Activated T-cell treated with anti-CD3 and anti-CD28 coated beads, Interleukin-2, amount 50 U/mL, for 72 hours (primary cell): ENCODE data around the gene CLEC9A. TPM values are rescaled to one million over a fixed set of nuclear protein-coding genes. Genes with fewer than 3 reads are reported as not detected.
"Not testable (repeated sequence)": the region's sequence is repeated elsewhere in the genome, so short reads cannot be mapped to it uniquely, and the experiment has no call there.

ENCODE experiments used
- ATAC-seq, 2 donors: fragments of 150-1000 bp; cut with Tn5 transposase; replicated peaks in 1 of 2; 2 replicates each; pipeline ENCODE4 v1.10.0; 2021; ENCODE audit warnings: moderate library complexity in 2 of 2, mild to moderate bottlenecking in 1 of 2
- DNase-seq, 2 donors: peaks; one replicate each; pipeline ENCODE4 v3.0.0; 2021 to 2022; ENCODE audit warnings: mixed read lengths in 1 of 2
- H3K27ac Mint-ChIP-seq: one replicate; pipeline ENCODE4 v1.8.0; 2022; ENCODE audit warnings: mild to moderate bottlenecking, moderate library complexity, mixed read lengths
- H3K27me3 Mint-ChIP-seq: one replicate; pipeline ENCODE4 v1.8.0; 2022; ENCODE audit warnings: low read depth, mixed read lengths
- H3K36me3 Mint-ChIP-seq, 2 donors: one replicate each; pipeline ENCODE4 v1.8.0; 2022; ENCODE audit warnings: mixed read lengths in 2 of 2, mild to moderate bottlenecking in 1 of 2; ENCODE audit not compliant: insufficient read depth in 2 of 2
- H3K4me1 Mint-ChIP-seq: one replicate; pipeline ENCODE4 v1.8.0; 2022; ENCODE audit warnings: low read depth, mixed read lengths
- H3K4me3 Mint-ChIP-seq, 2 donors: one replicate each; pipeline ENCODE4 v1.8.0; 2022; ENCODE audit warnings: mild to moderate bottlenecking in 2 of 2, mixed read lengths in 2 of 2, moderate library complexity in 2 of 2
- H3K9me3 Mint-ChIP-seq, 2 donors: one replicate each; pipeline ENCODE4 v1.8.0; 2022; ENCODE audit warnings: mixed read lengths in 2 of 2
- total RNA-seq, 2 donors: library from RNA; stranded (reverse); gene quantifications; one replicate each; pipeline ENCODE4 v1.2.3, GENCODE V29; 2022

CLEC9A gene
- not detected for total RNA-seq

DNA sequence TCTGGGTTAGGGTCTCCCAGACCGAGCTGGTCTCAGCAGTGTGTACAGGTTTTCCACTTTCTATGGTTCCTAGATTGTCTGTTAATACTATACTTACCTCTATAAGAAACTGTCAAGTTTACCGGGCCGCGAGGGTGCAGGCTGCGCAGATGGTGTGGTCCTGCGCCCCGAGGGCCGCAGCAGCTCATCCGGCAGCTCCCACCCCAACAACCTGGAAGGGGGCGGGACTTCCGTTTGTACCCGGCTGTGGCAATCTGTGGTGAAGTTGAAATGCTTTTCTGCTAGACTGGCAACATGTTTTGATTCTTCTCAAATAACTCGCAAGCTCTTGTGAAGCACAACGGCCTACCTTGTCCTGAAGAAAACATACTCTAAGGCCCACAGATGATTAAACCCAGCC lies at the start of gene CLEC9A:
Gene CLEC9A, plus strand, starts transcription at position 237 of the 400 bp plus-strand sequence. CDS start 22,006 bp downstream, outside the sequence.
- Mint-ChIP-seq H3K9me3 (no peaks in the 10 kb centered on the region), H3K4me3 (no peak within 1 kb of the TSS), H3K27me3 (no peaks in the 10 kb centered on the region), H3K36me3 (no peaks in the 10 kb centered on the region), H3K4me1 (no peaks in the 10 kb centered on the region), H3K27ac (no peak within 1 kb of the TSS)
- no peak for ATAC-seq
- no peak for DNase-seq

DNA sequence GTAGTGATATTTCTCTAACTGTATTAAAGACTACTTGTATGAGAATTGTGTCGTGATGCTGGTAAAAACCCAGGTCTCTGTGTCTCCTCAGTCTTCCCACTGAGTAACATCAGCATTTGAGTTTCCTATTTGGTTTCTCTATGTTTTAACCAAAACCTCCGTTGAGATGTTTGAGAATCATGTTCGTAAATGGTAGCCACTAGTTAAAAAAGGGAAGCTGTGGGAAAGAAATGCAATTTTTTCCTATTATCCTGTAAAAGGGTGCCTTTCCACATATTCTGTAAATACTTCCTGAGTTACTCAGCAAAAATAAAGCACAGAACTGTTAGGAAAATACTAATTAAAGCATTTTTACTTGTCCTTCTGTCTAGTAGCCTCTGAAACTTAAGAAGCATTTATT lies 38.6 kb upstream of the CLEC9A start:
- Mint-ChIP-seq H3K4me3 (no peak overlapping the region), H3K4me1 (no peaks in the 10 kb centered on the region), H3K27ac (no peak overlapping the region), H3K9me3 (no peaks in the 10 kb centered on the region), H3K27me3 (peaks cover 10% of the 10 kb centered on the region), H3K36me3 (no peaks in the 10 kb centered on the region)
- ATAC-seq (no peak), DNase-seq (no peak)

DNA sequence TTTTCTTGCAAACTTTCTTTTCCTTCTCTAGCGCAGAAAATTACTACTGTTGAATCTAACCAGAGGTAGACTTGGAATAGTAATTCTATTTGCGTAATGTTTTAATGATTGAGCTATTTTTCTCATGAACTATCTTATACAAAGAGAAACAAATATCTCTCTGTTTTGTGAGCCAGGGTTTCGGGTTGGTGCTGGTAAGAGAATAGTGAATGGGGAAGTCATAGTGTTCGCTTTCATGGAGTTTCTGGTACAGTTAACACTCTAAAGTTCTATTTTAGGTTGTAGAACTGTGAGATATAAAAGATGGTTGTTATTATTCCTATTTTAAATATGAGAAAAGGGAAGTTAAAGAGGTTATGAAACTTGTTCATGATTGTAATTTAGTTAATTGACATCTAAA lies 38.2 kb upstream of the CLEC9A start:
- H3K27me3 Mint-ChIP-seq: peaks cover 10% of the 10 kb centered on the region
- no peak overlapping the region for H3K4me3 Mint-ChIP-seq
- no peaks in the 10 kb centered on the region for H3K9me3 Mint-ChIP-seq
- H3K27ac Mint-ChIP-seq: no peak overlapping the region
- DNase-seq: no peak
- H3K4me1 Mint-ChIP-seq: no peaks in the 10 kb centered on the region
- no peaks in the 10 kb centered on the region for H3K36me3 Mint-ChIP-seq
- ATAC-seq: no peak

DNA sequence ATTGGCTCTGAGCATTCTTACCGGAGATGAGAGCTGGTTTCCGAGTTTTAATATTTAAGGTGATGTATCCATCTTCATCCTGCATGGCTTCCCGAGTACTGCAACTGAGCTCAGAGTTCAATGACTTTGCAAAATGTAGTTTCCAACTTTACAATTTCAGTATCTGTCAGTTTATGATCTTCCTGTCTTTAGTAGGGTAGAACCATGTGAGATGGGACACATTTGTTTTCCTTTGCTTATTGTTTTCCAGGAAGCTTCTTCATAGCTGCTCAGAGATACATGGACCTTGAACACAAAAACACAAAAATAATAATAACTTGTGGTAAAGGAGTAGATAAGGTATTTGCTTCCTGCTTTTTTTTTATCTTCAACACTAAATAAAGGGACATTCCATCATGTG lies 31.5 kb upstream of the CLEC9A start, which contains the start of gene CLEC1B:
Gene CLEC1B, minus strand, starts transcription at position 106 of the 400 bp plus-strand sequence. Its CDS starts 21 bp downstream, at position 85.
- Mint-ChIP-seq H3K9me3 (no peaks in the 10 kb centered on the region), H3K4me3 (no peak within 1 kb of the TSS), H3K4me1 (no peaks in the 10 kb centered on the region), H3K36me3 (no peaks in the 10 kb centered on the region), H3K27me3 (no peaks in the 10 kb centered on the region), H3K27ac (peak within 1 kb of the TSS; percentile 66)
- DNase-seq: no peak
- ATAC-seq: no peak

DNA sequence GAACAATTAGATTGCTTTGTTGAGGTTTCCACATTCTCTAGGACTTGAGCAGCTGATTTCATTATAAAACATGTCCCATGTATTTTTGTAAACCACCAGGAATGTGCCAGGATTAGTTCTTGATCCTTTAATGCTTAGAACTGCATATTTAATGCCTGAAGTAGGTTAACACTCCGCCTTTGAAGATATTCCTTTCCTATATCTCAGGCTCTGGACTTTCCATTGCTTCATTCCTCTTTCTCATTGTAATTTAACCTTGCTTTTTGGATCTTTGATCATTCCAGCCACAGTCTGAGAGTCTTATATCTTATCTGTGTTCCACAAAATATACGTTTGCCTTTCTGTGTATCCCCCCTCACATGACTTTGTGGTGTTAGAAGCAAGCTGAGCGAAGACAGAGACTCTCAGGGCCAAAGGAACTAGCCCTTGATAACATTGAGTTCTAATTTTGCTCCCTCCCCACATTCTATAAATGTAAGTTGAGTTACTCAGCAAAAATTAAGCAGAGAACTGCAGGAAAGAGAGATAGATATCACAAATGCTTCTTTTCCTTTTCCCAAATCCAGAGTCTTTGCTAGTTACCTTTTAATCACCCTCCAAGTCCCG lies 29.2 kb upstream of the CLEC9A start:
- DNase-seq (no peak), ATAC-seq (no peak)
- H3K36me3 Mint-ChIP-seq: no peaks in the 10 kb centered on the region
- no peak overlapping the region for H3K4me3 Mint-ChIP-seq
- no peaks in the 10 kb centered on the region for H3K4me1 Mint-ChIP-seq
- H3K9me3 Mint-ChIP-seq: no peaks in the 10 kb centered on the region
- H3K27me3 Mint-ChIP-seq: no peaks in the 10 kb centered on the region
- no peak overlapping the region for H3K27ac Mint-ChIP-seq

DNA sequence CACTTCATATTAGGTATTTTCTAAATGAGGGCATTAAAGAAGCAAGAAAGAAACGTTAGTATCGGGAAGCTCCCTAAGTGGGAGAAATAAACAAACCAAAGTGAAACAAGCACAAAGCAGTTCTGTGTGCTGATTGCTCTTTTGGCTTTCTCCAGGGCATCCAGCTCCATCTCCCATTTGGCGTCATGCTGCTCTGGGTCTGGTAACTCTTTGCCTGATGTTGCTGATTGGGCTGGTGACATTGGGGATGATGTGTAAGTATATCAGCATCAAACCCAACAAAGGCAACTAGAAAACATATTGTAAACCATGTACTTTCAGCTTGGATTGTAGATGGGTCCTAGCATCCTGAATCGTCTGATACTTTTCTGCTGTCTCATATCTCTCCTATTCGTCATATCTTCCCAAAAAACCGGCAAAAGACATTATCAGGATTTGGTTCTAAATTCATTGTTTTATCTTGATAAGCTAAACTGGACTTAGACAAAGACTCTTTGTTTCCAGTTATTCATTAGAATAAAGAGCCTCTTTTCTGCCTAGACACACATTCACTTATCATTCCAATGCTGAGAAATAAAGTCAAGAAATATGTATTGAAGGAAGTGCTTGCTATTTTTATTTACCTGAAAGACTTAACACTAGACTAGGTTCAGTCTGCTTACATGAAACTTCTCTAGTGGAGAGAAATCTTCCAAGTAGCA lies 17.7 kb upstream of the CLEC9A start:
- Mint-ChIP-seq H3K27me3 (peaks cover 6% of the 10 kb centered on the region), H3K27ac (no peak overlapping the region)

DNA sequence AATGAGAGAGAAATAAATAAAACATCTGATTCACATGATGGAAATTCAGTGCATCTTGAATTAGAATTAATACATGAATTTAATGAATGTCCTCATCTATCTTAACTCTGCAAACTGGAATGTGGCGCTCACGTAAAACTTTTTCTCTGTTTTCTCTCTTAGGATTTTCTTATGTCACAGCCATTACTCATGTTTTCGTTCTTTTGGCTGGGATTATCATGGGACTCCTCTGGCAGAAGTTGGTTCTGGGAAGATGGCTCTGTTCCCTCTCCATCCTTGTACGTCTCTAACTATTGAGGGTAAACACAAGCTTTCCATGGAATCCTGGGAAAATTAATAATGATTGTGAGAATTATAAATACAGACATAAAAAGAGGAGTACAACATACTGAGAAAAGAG lies 15.0 kb upstream of the CLEC9A start:
- DNase-seq: no peak
- H3K27me3 Mint-ChIP-seq: peaks cover 6% of the 10 kb centered on the region
- ATAC-seq: no peak
- no peak overlapping the region for H3K27ac Mint-ChIP-seq
- H3K4me3 Mint-ChIP-seq: no peak overlapping the region
- H3K9me3 Mint-ChIP-seq: no peaks in the 10 kb centered on the region
- no peaks in the 10 kb centered on the region for H3K36me3 Mint-ChIP-seq
- H3K4me1 Mint-ChIP-seq: no peaks in the 10 kb centered on the region

More for the DNA sequence above, 17.7 kb upstream of the CLEC9A start:
- Mint-ChIP-seq H3K9me3 (no peaks in the 10 kb centered on the region), H3K36me3 (no peaks in the 10 kb centered on the region), H3K4me1 (no peaks in the 10 kb centered on the region), H3K4me3 (no peak overlapping the region)
- ATAC-seq (no peak), DNase-seq (no peak)

DNA sequence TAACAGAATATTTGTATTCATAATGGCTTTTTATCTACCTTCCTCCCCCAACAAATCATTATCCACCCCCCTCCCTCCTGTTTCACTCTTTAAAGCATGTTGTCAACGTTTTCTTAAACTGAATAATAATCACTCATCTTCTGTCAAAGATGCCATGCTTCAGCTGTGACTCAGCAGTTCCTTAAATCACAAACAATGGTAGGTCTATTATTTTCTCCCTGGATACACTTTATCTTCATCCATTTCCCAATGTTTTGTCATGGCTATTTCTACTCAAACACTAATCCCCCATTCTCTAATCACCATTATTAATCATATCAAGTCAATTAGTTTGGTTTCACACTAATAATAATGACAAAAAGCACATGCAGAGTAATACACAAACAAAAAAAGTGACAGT lies 13.6 kb upstream of the CLEC9A start:
- H3K36me3 Mint-ChIP-seq: no peaks in the 10 kb centered on the region
- no peak overlapping the region for H3K4me3 Mint-ChIP-seq
- peaks cover 6% of the 10 kb centered on the region for H3K27me3 Mint-ChIP-seq
- no peak for DNase-seq
- H3K27ac Mint-ChIP-seq: no peak overlapping the region
- H3K4me1 Mint-ChIP-seq: no peaks in the 10 kb centered on the region
- no peaks in the 10 kb centered on the region for H3K9me3 Mint-ChIP-seq
- ATAC-seq: no peak

DNA sequence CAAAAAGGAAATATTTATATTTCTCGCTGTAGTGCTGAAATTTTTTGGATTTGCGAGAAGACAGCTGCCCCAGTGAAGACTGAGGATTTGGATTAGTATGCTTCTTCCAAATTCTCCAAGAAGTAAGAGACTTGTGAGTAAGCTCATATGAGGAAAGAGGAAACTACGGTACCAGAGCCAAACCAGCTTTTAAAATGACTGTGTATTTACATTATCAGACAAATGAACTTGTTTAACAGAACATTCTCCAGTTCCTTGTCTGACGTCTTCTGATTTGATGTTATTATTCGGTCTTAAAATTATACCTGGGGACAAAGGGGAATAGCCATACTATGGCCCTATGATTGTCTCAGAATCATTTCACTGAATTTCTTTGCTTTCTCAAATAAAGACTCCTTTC lies 12.1 kb upstream of the CLEC9A start:
- Mint-ChIP-seq H3K9me3 (no peaks in the 10 kb centered on the region), H3K4me3 (no peak overlapping the region), H3K27me3 (no peaks in the 10 kb centered on the region), H3K27ac (no peak overlapping the region), H3K4me1 (no peaks in the 10 kb centered on the region), H3K36me3 (no peaks in the 10 kb centered on the region)
- no peak for ATAC-seq
- DNase-seq: no peak

DNA sequence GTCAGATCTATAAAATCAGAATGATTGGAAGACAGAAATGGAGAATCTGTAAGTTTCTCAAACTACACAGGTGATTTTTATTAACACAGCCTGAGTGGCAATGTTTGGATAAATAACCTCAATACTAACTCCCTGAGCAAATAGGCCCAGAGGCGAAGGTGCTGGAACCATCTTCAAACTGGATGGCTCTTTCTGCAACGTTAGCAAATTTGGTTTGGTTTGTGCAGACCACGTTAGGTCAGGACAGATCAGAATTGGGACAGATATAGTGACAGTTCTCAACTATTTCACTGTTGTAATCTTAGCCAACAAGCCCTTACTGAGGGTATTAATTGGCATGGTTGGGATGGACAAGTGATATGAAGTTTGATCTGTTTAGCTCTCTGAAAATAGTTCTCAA lies 9.1 kb upstream of the CLEC9A start:
- no peaks in the 10 kb centered on the region for H3K4me1 Mint-ChIP-seq
- H3K27me3 Mint-ChIP-seq: no peaks in the 10 kb centered on the region
- H3K36me3 Mint-ChIP-seq: no peaks in the 10 kb centered on the region
- H3K9me3 Mint-ChIP-seq: no peaks in the 10 kb centered on the region
- no peak overlapping the region for H3K27ac Mint-ChIP-seq
- H3K4me3 Mint-ChIP-seq: no peak overlapping the region
- DNase-seq: no peak
- ATAC-seq: no peak

DNA sequence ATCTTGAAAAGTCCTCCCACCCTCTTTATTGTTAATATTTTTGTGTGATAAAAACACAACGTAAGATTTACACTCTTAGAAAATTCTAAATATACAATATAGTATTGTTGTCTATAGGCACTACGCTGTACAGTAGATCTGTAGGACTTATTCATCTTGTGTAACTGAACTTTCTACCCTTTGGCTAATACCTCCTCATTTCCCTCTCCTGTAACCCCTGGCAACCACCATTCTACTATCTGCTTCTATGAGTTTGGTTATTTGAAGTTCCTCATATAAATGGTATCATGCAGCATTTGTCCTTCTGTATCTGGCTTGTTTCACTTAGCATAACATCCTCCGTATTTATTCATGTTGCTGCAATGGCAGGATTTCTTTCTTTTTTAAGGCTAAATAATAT lies 5.2 kb upstream of the CLEC9A start:
- DNase-seq (no peak), ATAC-seq (no peak)
- Mint-ChIP-seq H3K27me3 (no peaks in the 10 kb centered on the region), H3K4me1 (no peaks in the 10 kb centered on the region), H3K4me3 (no peak overlapping the region), H3K36me3 (no peaks in the 10 kb centered on the region), H3K27ac (no peak overlapping the region), H3K9me3 (no peaks in the 10 kb centered on the region)

DNA sequence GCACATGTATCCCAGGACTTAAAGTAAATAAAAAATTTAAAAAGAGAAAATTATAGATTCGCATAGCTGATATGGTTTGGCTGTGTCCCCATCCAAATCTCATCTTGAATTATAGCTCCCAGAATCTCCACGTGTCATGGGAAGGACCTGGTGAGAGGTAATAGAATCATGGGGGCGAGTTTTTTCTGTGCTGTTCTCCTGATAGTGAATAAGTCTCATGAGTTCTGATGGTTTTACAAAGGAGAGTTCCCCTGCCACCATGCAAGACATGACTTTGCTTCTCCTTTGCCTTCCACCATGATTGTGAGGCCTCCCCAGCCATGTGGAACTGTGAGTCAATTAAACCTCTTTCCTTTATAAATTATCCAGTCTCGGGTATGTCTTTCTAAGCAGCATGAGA lies 3.8 kb upstream of the CLEC9A start:
- ATAC-seq, H3K27me3 Mint-ChIP-seq, H3K27ac Mint-ChIP-seq, H3K9me3 Mint-ChIP-seq, H3K4me1 Mint-ChIP-seq, H3K4me3 Mint-ChIP-seq, DNase-seq, H3K36me3 Mint-ChIP-seq: not testable (repeated sequence)

DNA sequence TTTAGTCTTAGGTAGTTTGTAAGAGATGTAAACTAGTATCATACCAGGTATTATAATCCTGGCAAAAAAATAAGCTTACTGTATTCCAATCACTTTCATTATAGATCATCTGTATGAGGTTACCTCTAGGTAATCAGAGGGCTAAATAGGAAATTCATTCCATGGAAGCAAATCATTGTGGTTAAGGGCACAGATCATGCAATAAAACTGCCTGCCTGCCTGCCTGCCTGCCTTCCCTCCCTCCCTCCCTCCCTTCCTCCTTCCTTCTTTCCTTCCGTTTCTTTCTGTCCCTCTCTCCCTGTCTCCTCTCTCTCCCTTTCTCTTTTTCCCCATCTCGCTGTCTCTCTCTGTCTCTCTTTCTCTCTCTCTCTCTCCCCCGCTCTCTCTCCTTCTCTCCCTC lies 3.2 kb upstream of the CLEC9A start:
- Mint-ChIP-seq H3K4me3 (no peak overlapping the region), H3K36me3 (no peaks in the 10 kb centered on the region), H3K9me3 (no peaks in the 10 kb centered on the region), H3K27me3 (no peaks in the 10 kb centered on the region), H3K4me1 (no peaks in the 10 kb centered on the region), H3K27ac (no peak overlapping the region)
- DNase-seq (no peak), ATAC-seq (no peak)

DNA sequence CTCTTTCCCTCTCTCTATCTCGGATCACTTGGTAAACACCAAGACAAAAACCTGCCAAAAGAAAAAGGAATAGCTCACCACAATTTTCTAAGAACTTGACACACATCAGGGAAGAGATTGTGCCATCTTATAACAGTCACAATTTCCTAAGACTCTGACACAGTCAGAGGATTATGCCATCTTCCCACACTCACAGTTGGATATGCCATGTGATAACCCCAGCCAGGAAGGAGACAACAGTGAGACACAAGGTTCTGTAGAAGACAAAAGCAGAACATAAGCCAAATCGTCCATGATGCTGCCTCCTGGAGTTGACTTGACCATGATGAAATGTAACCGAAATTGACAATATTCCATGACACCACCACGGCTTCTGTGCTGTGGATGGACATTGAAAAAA lies 2.8 kb upstream of the CLEC9A start:
- H3K36me3 Mint-ChIP-seq: no peaks in the 10 kb centered on the region
- DNase-seq: no peak
- no peaks in the 10 kb centered on the region for H3K9me3 Mint-ChIP-seq
- H3K4me1 Mint-ChIP-seq: no peaks in the 10 kb centered on the region
- no peaks in the 10 kb centered on the region for H3K27me3 Mint-ChIP-seq
- no peak overlapping the region for H3K27ac Mint-ChIP-seq
- ATAC-seq: no peak
- no peak overlapping the region for H3K4me3 Mint-ChIP-seq
